ENCODE results near the gene CD244.

Gene CD244

GRCh38 chr1:160862203-160863060 is at the start of gene CD244:
Gene CD244, minus strand, starts transcription at chr1:160862887. Its CDS starts 210 bp downstream, at chr1:160862677.
- Histone ChIP-seq H3K4me2 (ENCODE audit: low read length) (no peak within 1 kb of the TSS), H2AFZ (ENCODE audit: low read depth, low read length) (no peak within 1 kb of the TSS), H3K27ac (ENCODE audit: low read length) (no peak within 1 kb of the TSS), H3K9me3 (ENCODE audit: insufficient read depth, low read length) (no peaks in the 10 kb centered on the region), H3K4me1 (ENCODE audit: low read length) (peaks cover 6% of the 10 kb centered on the region; the same call in 1 of the 2 replicates), H3K9ac (ENCODE audit: low read length) (no peak within 1 kb of the TSS), H4K20me1 (ENCODE audit: insufficient read depth, low read length) (no peaks in the 10 kb centered on the region), H3K4me3 (ENCODE audit: low read length) (no peak within 1 kb of the TSS), H3K79me2 (ENCODE audit: low read length) (no peaks in the 10 kb centered on the region), H3K27me3 (ENCODE audit: low read depth, low read length) (no peaks in the 10 kb centered on the region), H3K36me3 (replicated peaks; ENCODE audit: low read depth, low read length) (no peaks in the 10 kb centered on the region)
- TF ChIP-seq EZH2phosphoT487 (IDR thresholded peaks at IDR 0.05; ENCODE audit: low read depth), result no peak
- TF ChIP-seq CTCF (IDR thresholded peaks at IDR 0.05; ENCODE audit: low read depth, low read length), result no peak

- H3K4me1 ChIP-seq (ENCODE audit: low read length), result peaks cover 18% of the 10 kb centered on the region
- no peak overlapping the region for H3K27ac ChIP-seq (ENCODE audit: low read length)
- H3K4me3 ChIP-seq (ENCODE audit: low read length), result no peak overlapping the region
- H3K9me3 ChIP-seq (ENCODE audit: insufficient read depth, low read length), result no peaks in the 10 kb centered on the region
- TF ChIP-seq EZH2phosphoT487 (IDR thresholded peaks at IDR 0.05; ENCODE audit: low read depth) (no peak), CTCF (IDR thresholded peaks at IDR 0.05; ENCODE audit: low read depth, low read length) (no peak)
- H3K79me2 ChIP-seq (ENCODE audit: low read length), result no peaks in the 10 kb centered on the region
- H3K4me2 ChIP-seq (ENCODE audit: low read length), result no peak overlapping the region
- no peaks in the 10 kb centered on the region for H3K36me3 ChIP-seq (replicated peaks; ENCODE audit: low read depth, low read length)
- no peak overlapping the region for H2AFZ ChIP-seq (ENCODE audit: low read depth, low read length)
- no peak overlapping the region for H3K9ac ChIP-seq (ENCODE audit: low read length)
- no peaks in the 10 kb centered on the region for H4K20me1 ChIP-seq (ENCODE audit: insufficient read depth, low read length)
- no peaks in the 10 kb centered on the region for H3K27me3 ChIP-seq (ENCODE audit: low read depth, low read length)
These were observed 49.2 kb upstream of the CD244 start for GRCh38 chr1:160911925-160912324.

GRCh38 chr1:160911441-160911840 is 48.8 kb upstream of the CD244 start:
- no peak overlapping the region for H3K27ac ChIP-seq (ENCODE audit: low read length)
- H3K79me2 ChIP-seq (ENCODE audit: low read length), result no peaks in the 10 kb centered on the region
- H3K36me3 ChIP-seq (replicated peaks; ENCODE audit: low read depth, low read length), result no peaks in the 10 kb centered on the region
- H3K27me3 ChIP-seq (ENCODE audit: low read depth, low read length), result no peaks in the 10 kb centered on the region
- no peak overlapping the region for H3K4me3 ChIP-seq (ENCODE audit: low read length)
- no peak overlapping the region for H3K4me2 ChIP-seq (ENCODE audit: low read length)
- H2AFZ ChIP-seq (ENCODE audit: low read depth, low read length), result no peak overlapping the region
- TF ChIP-seq EZH2phosphoT487 (IDR thresholded peaks at IDR 0.05; ENCODE audit: low read depth) (no peak), CTCF (IDR thresholded peaks at IDR 0.05; ENCODE audit: low read depth, low read length) (no peak)
- H3K4me1 ChIP-seq (ENCODE audit: low read length), result peaks cover 18% of the 10 kb centered on the region
- H3K9me3 ChIP-seq (ENCODE audit: insufficient read depth, low read length), result no peaks in the 10 kb centered on the region
- H3K9ac ChIP-seq (ENCODE audit: low read length), result no peak overlapping the region
- no peaks in the 10 kb centered on the region for H4K20me1 ChIP-seq (ENCODE audit: insufficient read depth, low read length)

GRCh38 chr1:160910170-160910750 is 47.6 kb upstream of the CD244 start:
- Histone ChIP-seq H2AFZ (ENCODE audit: low read depth, low read length) (no peak overlapping the region), H3K9me3 (ENCODE audit: insufficient read depth, low read length) (no peaks in the 10 kb centered on the region), H3K4me2 (ENCODE audit: low read length) (no peak overlapping the region), H4K20me1 (ENCODE audit: insufficient read depth, low read length) (no peaks in the 10 kb centered on the region), H3K79me2 (ENCODE audit: low read length) (no peaks in the 10 kb centered on the region), H3K36me3 (replicated peaks; ENCODE audit: low read depth, low read length) (no peaks in the 10 kb centered on the region), H3K9ac (ENCODE audit: low read length) (no peak overlapping the region), H3K4me3 (ENCODE audit: low read length) (no peak overlapping the region), H3K27ac (ENCODE audit: low read length) (no peak overlapping the region), H3K4me1 (ENCODE audit: low read length) (peaks cover 18% of the 10 kb centered on the region), H3K27me3 (ENCODE audit: low read depth, low read length) (no peaks in the 10 kb centered on the region)
- TF ChIP-seq EZH2phosphoT487 (IDR thresholded peaks at IDR 0.05; ENCODE audit: low read depth) (no peak), CTCF (IDR thresholded peaks at IDR 0.05; ENCODE audit: low read depth, low read length) (no peak)

Data from OCI-LY3 (cell line).